SH-SY5Y (cell line): ENCODE results near the gene PDIA2.

ENCODE experiments used
- GATA2 ChIP-seq: IDR thresholded peaks from 2 replicates; pipeline ENCODE4 v1.6.1; 2011; ENCODE audit warnings: mild to moderate bottlenecking, low read depth, low read length
- GATA3 ChIP-seq: IDR thresholded peaks from 2 replicates; pipeline ENCODE4 v1.6.1; 2011; ENCODE audit warnings: low read depth, mild to moderate bottlenecking, low read length, moderate library complexity

- TF ChIP-seq GATA2 (no peak), GATA3 (no peak)
Measured at GRCh38 chr16:333406-334094, 50.6 kb downstream of the PDIA2 start.
